HepG2 (cell line): ENCODE measurements around the gene SLC25A11. TPM values are rescaled to one million over a fixed set of nuclear protein-coding genes. Genes with fewer than 3 reads are reported as not detected.

Experiments
- ATF7-NPFF ChIP-seq: sonication (generic); formaldehyde crosslinking; IDR thresholded peaks from 2 replicates; pipeline ENCODE4 v1.8.1; 2023; ENCODE audit warnings: mild to moderate bottlenecking, low read depth, missing genetic modification reagents, moderate library complexity
- CEBPB ChIP-seq: IDR thresholded peaks from 2 replicates; pipeline ENCODE4 v1.6.1; 2011; ENCODE audit warnings: low read depth, low read length, improper control_type of control experiment, borderline replicate concordance
- HIVEP1 ChIP-seq: sonication (generic); formaldehyde crosslinking; IDR thresholded peaks from 2 replicates; pipeline ENCODE4 v1.4.0; 2020; ENCODE audit warnings: mild to moderate bottlenecking, missing genetic modification reagents
- MATR3 ChIP-seq: sonication (generic); formaldehyde crosslinking; IDR thresholded peaks from 2 replicates; pipeline ENCODE4 v1.4.0; 2020; ENCODE audit warnings: missing genetic modification reagents
- MED1 ChIP-seq: sonication (generic); formaldehyde crosslinking; IDR thresholded peaks from 2 replicates; pipeline ENCODE4 v1.4.0; 2020; ENCODE audit warnings: missing genetic modification reagents
- NAIF1 ChIP-seq: sonication (generic); formaldehyde crosslinking; IDR thresholded peaks from 2 replicates; pipeline ENCODE4 v1.5.0; 2020; ENCODE audit warnings: mild to moderate bottlenecking, missing genetic modification reagents, borderline replicate concordance
- RARA ChIP-seq: IDR thresholded peaks from 2 replicates; pipeline ENCODE4 v1.6.1; 2016; ENCODE audit warnings: missing genetic modification reagents, missing compliant biosample characterization
- SAP130 ChIP-seq: IDR thresholded peaks from 2 replicates; pipeline ENCODE4 v1.6.1; 2016; ENCODE audit warnings: low read depth
- SMAD1 ChIP-seq: sonication (generic); formaldehyde crosslinking; IDR thresholded peaks from 2 replicates; pipeline ENCODE4 v1.4.0; 2020; ENCODE audit warnings: missing genetic modification reagents, low read depth, mild to moderate bottlenecking, borderline replicate concordance
- SNRNP70 ChIP-seq: fragments of 200-400 bp; formaldehyde crosslinking; IDR thresholded peaks from 2 replicates; pipeline ENCODE4 v1.6.1; 2017; ENCODE audit warnings: mild to moderate bottlenecking, low read depth, low read length, moderate library complexity
- ZFP41 ChIP-seq: sonication (generic); formaldehyde crosslinking; IDR thresholded peaks from 2 replicates; pipeline ENCODE4 v1.4.0; 2020; ENCODE audit warnings: mild to moderate bottlenecking, missing genetic modification reagents, borderline replicate concordance
- ZNF232 ChIP-seq: sonication (generic); formaldehyde crosslinking; IDR thresholded peaks from 2 replicates; pipeline ENCODE4 v1.4.0; 2020; ENCODE audit warnings: missing genetic modification reagents, borderline replicate concordance
- ZNF335 ChIP-seq: sonication (generic); formaldehyde crosslinking; IDR thresholded peaks from 2 replicates; pipeline ENCODE4 v1.4.0; 2020; ENCODE audit warnings: missing genetic modification reagents
- ZNF619 ChIP-seq: sonication (generic); formaldehyde crosslinking; IDR thresholded peaks from 2 replicates; pipeline ENCODE4 v1.4.0; 2020; ENCODE audit warnings: mild to moderate bottlenecking, missing genetic modification reagents
- ZNF709 ChIP-seq: sonication (generic); formaldehyde crosslinking; IDR thresholded peaks from 2 replicates; pipeline ENCODE4 v1.5.0; 2020; ENCODE audit warnings: mild to moderate bottlenecking, missing genetic modification reagents
- polyA plus RNA-seq, 8 experiments: library from polyadenylated mRNA; depleted of rRNA in 3 of 8; stranded (reverse) in 7 of 8; unstranded in 1 of 8; fragments of >200 nt; fragmentation: Illumina TruSeq in 4 of 8; extraction: Trizol in 4 of 8; gene quantifications; 2 replicates each; pipeline versions ENCODE4 v1.2.1 to v1.2.3, GENCODE V29; 2011 to 2016; ENCODE audit warnings: low read depth in 4 of 8, missing spikeins in 1 of 8, mixed read lengths in 1 of 8; ENCODE audit not compliant: insufficient read depth in 1 of 8
- total RNA-seq, 5 experiments: library from RNA; depleted of rRNA; stranded (reverse); fragments of >200 nt; fragmentation: Illumina TruSeq; extraction: Trizol; gene quantifications; 2 replicates each; pipeline ENCODE4 v1.2.3, GENCODE V29; 2016; ENCODE audit warnings: low read depth in 1 of 5
- TF ChIP-seq, protein P1 (sequence below), 2 experiments: sonication (generic) in 1 of 2; formaldehyde crosslinking in 1 of 2; IDR thresholded peaks; 2 replicates each; pipeline versions ENCODE4 v1.6.1 to v1.9.0; 2014 to 2022; ENCODE audit warnings: antibody characterized with exemption in 1 of 2, borderline replicate concordance in 1 of 2, inconsistent platforms in 1 of 2, low read depth in 1 of 2, missing genetic modification reagents in 1 of 2
- TF ChIP-seq, protein P2 (sequence below): sonication (generic); formaldehyde crosslinking; IDR thresholded peaks from 2 replicates; pipeline ENCODE4 v1.5.1; 2020; ENCODE audit warnings: mild to moderate bottlenecking, missing genetic modification reagents, moderate library complexity
- TF ChIP-seq, protein P3 (sequence below): sonication (generic); formaldehyde crosslinking; IDR thresholded peaks from 2 replicates; pipeline ENCODE4 v1.8.1; 2023; ENCODE audit warnings: mild to moderate bottlenecking, inconsistent platforms, moderate library complexity, missing genetic modification reagents, borderline replicate concordance
- TF ChIP-seq, protein P4 (sequence below): IDR thresholded peaks from 2 replicates; pipeline ENCODE4 v1.6.1; 2016; ENCODE audit warnings: low read depth, control low read depth

The SLC25A11 gene
- total and polyA plus RNA-seq, 2 of the 13 experiments (the other 11 are each of a cell fraction or from before 2014, with no cell fraction given), result 35.4 to 47.2 TPM

DNA sequence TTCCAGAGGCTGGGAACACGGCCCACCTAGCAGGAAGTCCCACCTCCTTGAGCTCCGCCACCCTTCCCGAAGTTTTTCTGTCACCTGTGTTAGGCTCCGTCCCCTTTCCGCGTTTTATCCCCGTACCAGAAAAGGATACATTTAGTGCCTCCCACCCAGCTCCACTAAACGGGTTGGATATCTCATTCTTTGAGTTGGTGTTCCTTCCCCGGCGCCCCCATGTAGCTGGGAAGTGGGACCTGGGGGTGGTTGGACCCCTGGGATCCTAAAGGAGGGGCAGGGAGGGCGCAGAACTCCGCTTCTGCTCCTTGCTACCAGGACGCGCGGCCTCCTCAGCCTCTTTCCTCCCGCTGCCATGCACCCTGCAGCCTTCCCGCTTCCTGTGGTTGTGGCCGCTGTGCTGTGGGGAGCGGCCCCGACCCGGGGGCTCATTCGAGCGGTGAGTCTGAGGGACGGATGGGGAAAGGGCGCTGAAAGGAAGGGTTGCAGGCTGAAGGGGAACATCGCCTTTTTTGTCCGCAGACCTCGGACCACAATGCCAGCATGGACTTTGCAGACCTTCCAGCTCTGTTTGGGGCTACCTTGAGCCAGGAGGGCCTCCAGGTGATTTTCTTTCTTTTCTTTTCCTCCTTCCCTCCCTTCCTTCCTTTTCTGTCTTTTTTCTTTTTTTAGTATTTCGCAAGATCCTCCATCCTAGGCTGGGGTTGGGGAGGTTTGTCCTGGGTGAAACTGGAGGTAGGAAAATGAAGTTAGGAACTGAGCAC lies 891 bp upstream of the SLC25A11 start (continued):
- TF ChIP-seq, protein P1, sequence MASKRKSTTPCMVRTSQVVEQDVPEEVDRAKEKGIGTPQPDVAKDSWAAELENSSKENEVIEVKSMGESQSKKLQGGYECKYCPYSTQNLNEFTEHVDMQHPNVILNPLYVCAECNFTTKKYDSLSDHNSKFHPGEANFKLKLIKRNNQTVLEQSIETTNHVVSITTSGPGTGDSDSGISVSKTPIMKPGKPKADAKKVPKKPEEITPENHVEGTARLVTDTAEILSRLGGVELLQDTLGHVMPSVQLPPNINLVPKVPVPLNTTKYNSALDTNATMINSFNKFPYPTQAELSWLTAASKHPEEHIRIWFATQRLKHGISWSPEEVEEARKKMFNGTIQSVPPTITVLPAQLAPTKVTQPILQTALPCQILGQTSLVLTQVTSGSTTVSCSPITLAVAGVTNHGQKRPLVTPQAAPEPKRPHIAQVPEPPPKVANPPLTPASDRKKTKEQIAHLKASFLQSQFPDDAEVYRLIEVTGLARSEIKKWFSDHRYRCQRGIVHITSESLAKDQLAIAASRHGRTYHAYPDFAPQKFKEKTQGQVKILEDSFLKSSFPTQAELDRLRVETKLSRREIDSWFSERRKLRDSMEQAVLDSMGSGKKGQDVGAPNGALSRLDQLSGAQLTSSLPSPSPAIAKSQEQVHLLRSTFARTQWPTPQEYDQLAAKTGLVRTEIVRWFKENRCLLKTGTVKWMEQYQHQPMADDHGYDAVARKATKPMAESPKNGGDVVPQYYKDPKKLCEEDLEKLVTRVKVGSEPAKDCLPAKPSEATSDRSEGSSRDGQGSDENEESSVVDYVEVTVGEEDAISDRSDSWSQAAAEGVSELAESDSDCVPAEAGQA (IDR thresholded peaks at IDR 0.05; ENCODE audit: low read depth), result no peak
- TF ChIP-seq, protein P1 (CRISPR knock-in tag; IDR thresholded peaks at IDR 0.05; ENCODE audit: borderline replicate concordance), result no peak
- no peak for TF ChIP-seq RARA
- no peak; the same call in 1 of the 2 replicates for TF ChIP-seq ZNF619 (CRISPR knock-in tag)
- TF ChIP-seq ZFP41, result no peak
- no peak for TF ChIP-seq SNRNP70
- no peak for TF ChIP-seq ZNF335 (CRISPR knock-in tag)
- TF ChIP-seq, protein P2, sequence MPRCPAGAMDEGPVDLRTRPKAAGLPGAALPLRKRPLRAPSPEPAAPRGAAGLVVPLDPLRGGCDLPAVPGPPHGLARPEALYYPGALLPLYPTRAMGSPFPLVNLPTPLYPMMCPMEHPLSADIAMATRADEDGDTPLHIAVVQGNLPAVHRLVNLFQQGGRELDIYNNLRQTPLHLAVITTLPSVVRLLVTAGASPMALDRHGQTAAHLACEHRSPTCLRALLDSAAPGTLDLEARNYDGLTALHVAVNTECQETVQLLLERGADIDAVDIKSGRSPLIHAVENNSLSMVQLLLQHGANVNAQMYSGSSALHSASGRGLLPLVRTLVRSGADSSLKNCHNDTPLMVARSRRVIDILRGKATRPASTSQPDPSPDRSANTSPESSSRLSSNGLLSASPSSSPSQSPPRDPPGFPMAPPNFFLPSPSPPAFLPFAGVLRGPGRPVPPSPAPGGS (CRISPR knock-in tag), result 0 out of 2 replicates have a peak, but pooled peaks have one; percentile 34
- TF ChIP-seq CEBPB, result 0 out of 2 replicates have a peak, but pooled peaks have one; percentile 21
- TF ChIP-seq ZNF232, result no peak
- no peak for TF ChIP-seq ZNF709 (CRISPR knock-in tag)
- TF ChIP-seq, protein P3, sequence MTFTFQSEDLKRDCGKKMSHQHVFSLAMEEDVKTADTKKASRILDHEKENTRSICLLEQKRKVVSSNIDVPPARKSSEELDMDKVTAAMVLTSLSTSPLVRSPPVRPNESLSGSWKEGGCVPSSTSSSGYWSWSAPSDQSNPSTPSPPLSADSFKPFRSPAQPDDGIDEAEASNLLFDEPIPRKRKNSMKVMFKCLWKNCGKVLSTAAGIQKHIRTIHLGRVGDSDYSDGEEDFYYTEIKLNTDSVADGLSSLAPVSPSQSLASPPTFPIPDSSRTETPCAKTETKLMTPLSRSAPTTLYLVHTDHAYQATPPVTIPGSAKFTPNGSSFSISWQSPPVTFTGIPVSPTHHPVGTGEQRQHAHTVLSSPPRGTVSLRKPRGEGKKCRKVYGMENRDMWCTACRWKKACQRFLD, result no peak
- 0 out of 2 replicates have a peak, but pooled peaks have one; percentile 36 for TF ChIP-seq HIVEP1 (CRISPR knock-in tag)
- TF ChIP-seq SAP130 (CRISPR knock-in tag), result peak; percentile 27
- no peak for TF ChIP-seq MED1
- TF ChIP-seq ATF7-NPFF (CRISPR knock-in tag), result 0 out of 2 replicates have a peak, but pooled peaks have one; percentile 45
- TF ChIP-seq, protein P4, sequence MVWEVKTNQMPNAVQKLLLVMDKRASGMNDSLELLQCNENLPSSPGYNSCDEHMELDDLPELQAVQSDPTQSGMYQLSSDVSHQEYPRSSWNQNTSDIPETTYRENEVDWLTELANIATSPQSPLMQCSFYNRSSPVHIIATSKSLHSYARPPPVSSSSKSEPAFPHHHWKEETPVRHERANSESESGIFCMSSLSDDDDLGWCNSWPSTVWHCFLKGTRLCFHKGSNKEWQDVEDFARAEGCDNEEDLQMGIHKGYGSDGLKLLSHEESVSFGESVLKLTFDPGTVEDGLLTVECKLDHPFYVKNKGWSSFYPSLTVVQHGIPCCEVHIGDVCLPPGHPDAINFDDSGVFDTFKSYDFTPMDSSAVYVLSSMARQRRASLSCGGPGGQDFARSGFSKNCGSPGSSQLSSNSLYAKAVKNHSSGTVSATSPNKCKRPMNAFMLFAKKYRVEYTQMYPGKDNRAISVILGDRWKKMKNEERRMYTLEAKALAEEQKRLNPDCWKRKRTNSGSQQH, result 0 out of 2 replicates have a peak, but pooled peaks have one; percentile 36
- TF ChIP-seq SMAD1 (CRISPR knock-in tag), result no peak
- no peak for TF ChIP-seq MATR3 (CRISPR knock-in tag)
- TF ChIP-seq NAIF1, result no peak
